ENCODE data around the gene TMC7. TPM values are rescaled to one million over a fixed set of nuclear protein-coding genes. Genes with fewer than 3 reads are reported as not detected.
A peak's percentile ranks its signal among the peaks of the same experiment; 100 is the strongest.

Gene TMC7
- total RNA-seq, 1 donor from 2014 or later, result 10.0 TPM

DNA sequence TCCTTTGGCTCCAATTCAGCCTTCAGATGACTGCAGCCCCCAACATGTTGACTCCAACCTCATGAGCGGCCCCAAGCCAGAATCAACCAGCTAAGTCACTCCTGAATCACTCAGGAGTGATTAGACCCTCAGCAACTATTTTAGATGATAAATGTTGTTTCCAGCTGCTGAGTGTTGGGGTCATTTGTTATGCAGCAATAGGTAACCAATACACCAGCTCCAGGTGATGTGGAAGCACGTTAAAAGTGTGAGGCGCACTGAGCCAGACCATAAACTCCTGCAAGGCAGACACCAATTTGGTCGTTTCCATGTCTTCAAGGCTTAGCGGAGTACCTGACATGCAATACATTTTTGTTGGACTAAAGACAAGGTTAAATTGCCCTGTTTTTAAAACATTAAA is 101.1 kb downstream of the TMC7 start:
- Histone ChIP-seq H3K9me3 (no peaks in the 10 kb centered on the region), H3K27ac (no peak overlapping the region), H3K27me3 (no peaks in the 10 kb centered on the region), H3K4me3 (no peak overlapping the region), H3K4me1 (peaks cover 0 to 2% of the 10 kb centered on the region in 2 donors), H3K36me3 (no peaks in the 10 kb centered on the region)
- TF ChIP-seq, protein P1, sequence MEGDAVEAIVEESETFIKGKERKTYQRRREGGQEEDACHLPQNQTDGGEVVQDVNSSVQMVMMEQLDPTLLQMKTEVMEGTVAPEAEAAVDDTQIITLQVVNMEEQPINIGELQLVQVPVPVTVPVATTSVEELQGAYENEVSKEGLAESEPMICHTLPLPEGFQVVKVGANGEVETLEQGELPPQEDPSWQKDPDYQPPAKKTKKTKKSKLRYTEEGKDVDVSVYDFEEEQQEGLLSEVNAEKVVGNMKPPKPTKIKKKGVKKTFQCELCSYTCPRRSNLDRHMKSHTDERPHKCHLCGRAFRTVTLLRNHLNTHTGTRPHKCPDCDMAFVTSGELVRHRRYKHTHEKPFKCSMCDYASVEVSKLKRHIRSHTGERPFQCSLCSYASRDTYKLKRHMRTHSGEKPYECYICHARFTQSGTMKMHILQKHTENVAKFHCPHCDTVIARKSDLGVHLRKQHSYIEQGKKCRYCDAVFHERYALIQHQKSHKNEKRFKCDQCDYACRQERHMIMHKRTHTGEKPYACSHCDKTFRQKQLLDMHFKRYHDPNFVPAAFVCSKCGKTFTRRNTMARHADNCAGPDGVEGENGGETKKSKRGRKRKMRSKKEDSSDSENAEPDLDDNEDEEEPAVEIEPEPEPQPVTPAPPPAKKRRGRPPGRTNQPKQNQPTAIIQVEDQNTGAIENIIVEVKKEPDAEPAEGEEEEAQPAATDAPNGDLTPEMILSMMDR (IDR thresholded peaks at IDR 0.05), result no peak
- peak in 1 of 2 donors; percentile 24 for DNase-seq (ENCODE audit: low spot score in 2 of 2)
- intact Hi-C loops (cut with DNase I), result loop anchor here (5.0 kb wide), 1 partner anchor 437 kb away; the partner anchor contains the start of genes CCP110 and GDE1

DNA sequence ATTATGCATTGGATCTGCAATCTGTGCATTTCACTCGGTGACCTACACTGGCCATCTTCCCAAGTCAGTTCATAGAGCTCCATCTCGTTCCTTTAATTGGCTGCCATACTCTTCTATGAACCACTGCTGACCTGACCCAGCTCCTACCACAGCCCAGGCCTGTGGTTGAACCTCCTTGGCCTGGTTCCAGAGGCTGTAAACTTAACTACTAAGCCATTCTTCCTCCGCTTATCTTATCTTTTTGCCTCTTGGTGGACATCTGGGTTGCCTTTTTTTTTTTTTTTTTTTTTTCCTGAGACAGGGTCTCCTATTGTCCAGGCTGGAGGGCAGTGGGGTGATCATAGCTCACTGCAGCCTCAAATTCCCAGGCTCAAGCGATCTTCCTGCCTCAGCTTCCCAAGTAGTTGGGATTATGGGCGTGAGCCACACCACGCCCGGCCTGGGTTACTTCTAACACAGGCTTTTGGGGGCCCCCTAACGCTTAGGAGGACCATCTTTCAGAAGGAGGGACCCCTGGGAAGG is 102.0 kb downstream of the TMC7 start:
- TF ChIP-seq, protein P1 (IDR thresholded peaks at IDR 0.05), result no peak
- H3K4me1 ChIP-seq, result peaks cover 0 to 2% of the 10 kb centered on the region in 2 donors
- intact Hi-C loops (cut with DNase I), result loop anchor here (1.0 to 5.0 kb wide), 5 partner anchors 28 to 437 kb away; partner anchors contain the start of genes CCP110, GDE1 and ITPRIPL2
- H3K9me3 ChIP-seq, result no peaks in the 10 kb centered on the region
- no peaks in the 10 kb centered on the region for H3K36me3 ChIP-seq
- peak in 1 of 2 donors; percentile 50 for DNase-seq (ENCODE audit: low spot score in 2 of 2)
- no peaks in the 10 kb centered on the region for H3K27me3 ChIP-seq
- H3K4me3 ChIP-seq, result no peak overlapping the region
- no peak overlapping the region for H3K27ac ChIP-seq

DNA sequence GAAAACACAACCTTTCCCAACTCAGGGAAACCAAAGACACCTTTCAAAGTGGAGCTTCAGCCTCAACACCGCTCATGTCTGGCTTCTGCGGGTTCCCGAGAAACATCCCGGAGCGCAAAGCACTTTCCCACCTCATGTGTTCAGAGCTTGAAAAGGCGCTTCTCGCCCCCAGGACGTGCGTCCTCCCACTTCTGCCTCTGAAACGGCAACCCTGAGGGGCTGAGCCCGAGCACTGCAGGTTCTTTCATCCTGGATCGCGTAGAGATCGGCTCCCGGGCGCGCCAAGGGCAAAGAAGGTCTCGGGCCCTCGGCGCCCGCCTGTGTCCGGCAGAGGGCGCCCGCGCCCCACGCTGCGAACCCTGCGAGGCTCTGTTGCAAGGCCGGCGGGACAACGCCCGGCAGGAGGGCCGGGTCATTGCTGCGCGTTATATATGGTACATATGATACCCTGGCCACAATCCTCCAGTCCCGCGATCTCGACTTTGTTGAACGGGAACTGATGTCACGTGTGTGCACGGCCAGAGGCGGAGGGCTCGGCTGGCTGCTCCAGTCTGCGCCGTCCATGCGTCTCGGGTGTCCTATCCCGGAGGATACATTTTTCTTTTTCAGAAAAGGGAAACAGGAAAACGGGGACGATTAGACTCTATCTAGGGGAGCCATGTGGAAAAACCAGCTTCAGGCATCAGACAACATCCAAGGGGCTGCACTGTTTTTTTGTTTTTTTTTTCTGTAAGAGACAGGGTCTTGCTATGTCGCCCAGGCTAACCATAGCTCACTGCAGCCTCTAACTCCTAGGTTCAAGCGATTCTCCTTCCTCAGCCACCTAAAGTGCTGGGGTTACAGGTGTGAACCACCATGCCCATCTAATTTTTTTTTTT is 102.8 kb downstream of the TMC7 start:
- Histone ChIP-seq H3K9me3 (no peaks in the 10 kb centered on the region), H3K36me3 (no peaks in the 10 kb centered on the region), H3K4me3 (peak overlapping the region; percentile 40 to 61), H3K27me3 (no peaks in the 10 kb centered on the region), H3K27ac (no peak overlapping the region), H3K4me1 (peaks cover 0 to 2% of the 10 kb centered on the region in 2 donors)
- TF ChIP-seq, protein P1 (IDR thresholded peaks at IDR 0.05), result peak; percentile 97 to 100 (median 99)
- intact Hi-C loops (cut with DNase I), result loop anchor here (1.0 to 5.0 kb wide), 5 partner anchors 27 to 436 kb away; partner anchors contain the start of genes CCP110, GDE1 and ITPRIPL2
- DNase-seq (ENCODE audit: low spot score in 2 of 2), result peak; percentile 44 to 91

DNA sequence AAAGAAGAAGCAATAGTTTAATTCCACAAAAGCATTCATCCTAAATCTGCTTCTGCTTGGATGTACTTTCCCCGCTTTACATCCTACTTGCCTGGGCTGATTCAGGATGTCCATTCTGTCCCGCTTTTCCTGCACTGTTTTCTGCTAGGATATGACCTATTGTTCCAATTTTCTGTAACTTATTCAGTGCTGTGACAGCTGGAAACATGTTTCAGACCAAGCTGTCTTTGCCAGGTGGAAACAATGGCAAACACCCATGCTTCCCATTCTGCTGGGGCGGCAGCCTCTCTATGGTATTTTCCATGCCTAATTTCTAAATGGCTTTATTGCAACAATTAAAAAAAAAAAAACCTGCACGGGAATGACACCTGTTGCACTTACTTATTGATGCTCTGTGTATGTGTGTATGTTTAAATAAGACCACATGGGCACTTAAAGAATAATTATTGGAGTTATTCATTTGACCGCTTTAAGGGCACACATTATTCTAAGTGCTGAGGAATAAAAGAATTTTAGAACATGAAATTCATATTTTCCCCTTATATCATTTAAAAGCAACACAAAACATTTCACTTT is 104.7 kb downstream of the TMC7 start:
- intact Hi-C loops (cut with DNase I), result loop anchor here (5.0 kb wide), 1 partner anchor 434 kb away; the partner anchor contains the start of genes CCP110 and GDE1
- Histone ChIP-seq H3K4me1 (peaks cover 0 to 2% of the 10 kb centered on the region in 2 donors), H3K9me3 (no peaks in the 10 kb centered on the region), H3K4me3 (no peak overlapping the region), H3K36me3 (no peaks in the 10 kb centered on the region), H3K27ac (no peak overlapping the region), H3K27me3 (no peaks in the 10 kb centered on the region)
- DNase-seq (ENCODE audit: low spot score in 2 of 2), result peak in 1 of 2 donors; percentile 4
- TF ChIP-seq, protein P1 (IDR thresholded peaks at IDR 0.05), result no peak

DNA sequence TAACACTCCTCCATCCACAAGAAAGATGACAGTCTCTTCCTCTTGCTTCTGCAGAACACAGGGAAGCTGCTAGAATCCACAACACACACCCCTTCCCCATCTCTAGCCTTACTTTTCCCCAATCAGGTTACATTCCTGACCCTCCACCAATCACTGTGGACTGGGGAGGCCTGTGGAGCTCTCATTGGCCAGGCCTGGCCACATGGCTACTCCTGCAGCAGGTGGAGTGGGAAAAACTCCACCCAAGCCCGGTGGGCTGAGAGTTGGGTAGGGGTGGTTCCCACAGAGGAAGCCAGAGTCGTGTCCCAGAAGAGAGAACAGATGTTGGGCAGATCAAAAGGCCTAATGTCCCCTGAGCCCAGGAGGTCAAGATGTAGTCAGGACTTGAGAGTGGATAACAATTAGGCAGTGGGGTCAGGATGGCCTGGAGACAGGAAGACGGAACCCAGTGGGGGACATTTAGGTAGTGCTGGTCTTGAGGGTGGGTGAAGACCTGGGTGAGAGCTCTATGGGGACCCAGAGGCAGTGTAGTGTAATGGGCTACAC is 105.7 kb downstream of the TMC7 start:
- intact Hi-C loops (cut with DNase I), result loop anchor here (5.0 kb wide), 1 partner anchor 433 kb away; the partner anchor contains the start of genes CCP110 and GDE1
- peaks cover 0 to 2% of the 10 kb centered on the region in 2 donors for H3K4me1 ChIP-seq
- no peaks in the 10 kb centered on the region for H3K27me3 ChIP-seq
- H3K4me3 ChIP-seq, result no peak overlapping the region
- no peaks in the 10 kb centered on the region for H3K9me3 ChIP-seq
- no peaks in the 10 kb centered on the region for H3K36me3 ChIP-seq
- no peak for DNase-seq (ENCODE audit: low spot score in 2 of 2)
- H3K27ac ChIP-seq, result no peak overlapping the region
- TF ChIP-seq, protein P1 (IDR thresholded peaks at IDR 0.05), result no peak

Measured in ascending aorta (tissue), 2 donors.